Caco-2 (cell line): ENCODE data around the gene FBXO48. TPM values are rescaled to one million over a fixed set of nuclear protein-coding genes. Genes with fewer than 3 reads are reported as not detected.

ENCODE experiments used
- BruUV-seq: library from RNA; stranded (reverse); fragments of 400-500 nt; replicated peaks from 2 replicates; lab custom pipeline; 2021; lab: Mats Ljungman, UMichigan
- CTCF ChIA-PET: fragments of 300-600 bp; sonication (Branson Sonifier 250); formaldehyde crosslinking; loops from one replicate; lab custom pipeline; 2022; ENCODE audit warnings: antibody characterized with exemption; lab: Charles Lee
- POLR2A ChIA-PET: fragments of 300-600 bp; sonication (Branson Sonifier 250); formaldehyde crosslinking; loops from one replicate; lab custom pipeline; 2022; ENCODE audit warnings: antibody characterized with exemption; lab: Charles Lee
- DNase-seq, 2 experiments: peaks; one replicate each; pipeline versions ENCODE4 v3.0.0 to v3.0.0-alpha.2; 2020 to 2022
- H3K27me3 ChIP-seq: replicated peaks from 2 replicates; pipeline ENCODE4 v1.6.0; 2011; ENCODE audit warnings: low read length; ENCODE audit not compliant: control insufficient read depth, insufficient read depth
- H3K36me3 ChIP-seq: 2 replicates; pipeline ENCODE4 v1.5.1; 2011; ENCODE audit warnings: low read length; ENCODE audit not compliant: control insufficient read depth, insufficient read depth
- H3K4me1 ChIP-seq: fragments of 250-450 bp; sonication (Bioruptor Pico); 2 replicates; pipeline ENCODE4 v1.5.1; 2020; ENCODE audit warnings: mild to moderate bottlenecking
- H3K4me3 ChIP-seq: 2 replicates; pipeline ENCODE4 v1.5.1; 2011; ENCODE audit warnings: low read depth, mild to moderate bottlenecking, control low read depth, low read length
- H3K9me3 ChIP-seq: fragments of 250-450 bp; sonication (Bioruptor Pico); 2 replicates; pipeline ENCODE4 v1.5.1; 2020; ENCODE audit warnings: mild to moderate bottlenecking, moderate library complexity
- H3K27ac Mint-ChIP-seq: one replicate; pipeline ENCODE4 v1.8.0; 2022; ENCODE audit warnings: mixed read lengths; ENCODE audit not compliant: unreplicated experiment
- H3K27me3 Mint-ChIP-seq: one replicate; pipeline ENCODE4 v1.8.0; 2022; ENCODE audit warnings: mixed read lengths; ENCODE audit not compliant: insufficient read depth, unreplicated experiment
- H3K36me3 Mint-ChIP-seq: one replicate; pipeline ENCODE4 v1.8.0; 2022; ENCODE audit warnings: mild to moderate bottlenecking, mixed read lengths; ENCODE audit not compliant: insufficient read depth, unreplicated experiment
- H3K4me1 Mint-ChIP-seq: one replicate; pipeline ENCODE4 v1.8.0; 2022; ENCODE audit warnings: low read depth, mixed read lengths; ENCODE audit not compliant: unreplicated experiment
- H3K4me3 Mint-ChIP-seq: one replicate; pipeline ENCODE4 v1.8.0; 2022; ENCODE audit warnings: mild to moderate bottlenecking, moderate library complexity, mixed read lengths; ENCODE audit not compliant: unreplicated experiment
- H3K9me3 Mint-ChIP-seq: one replicate; pipeline ENCODE4 v1.8.0; 2022; ENCODE audit warnings: mixed read lengths; ENCODE audit not compliant: unreplicated experiment
- CTCF ChIP-seq, 2 experiments: fragments of 200-600 bp in 1 of 2; IDR thresholded peaks; 1 replicate in 1 of 2; 2 replicates in 1 of 2; pipeline versions ENCODE4 v1.5.1 to v1.8.0; 2011 to 2022; ENCODE audit warnings: antibody characterized with exemption in 1 of 2, control low read depth in 1 of 2, inconsistent platforms in 1 of 2, low read depth in 1 of 2, low read length in 1 of 2, mild to moderate bottlenecking in 1 of 2, moderate library complexity in 1 of 2; ENCODE audit not compliant: insufficient read depth in 1 of 2, severe bottlenecking in 1 of 2, unreplicated experiment in 1 of 2
- intact Hi-C: fragments of 100-400 bp; cut with micrococcal nuclease; formaldehyde crosslinking; loops from one replicate; pipeline ENCODE4 v1.10.0; 2022; ENCODE audit not compliant: unreplicated experiment
- total RNA-seq: library from RNA; stranded (reverse); gene quantifications from 2 replicates; pipeline ENCODE4 v1.2.3, GENCODE V29; 2022

Gene FBXO48
- total RNA-seq, 1 experiment from 2014 or later, result 1.2 TPM

GRCh38 chr2:68418855-68419254, 48.2 kb downstream of the FBXO48 start:
- H3K9me3 ChIP-seq, result no peaks in the 10 kb centered on the region
- no peak for DNase-seq
- Mint-ChIP-seq H3K4me3 (no peak overlapping the region), H3K27me3 (peaks cover 9% of the 10 kb centered on the region), H3K9me3 (no peaks in the 10 kb centered on the region), H3K36me3 (no peaks in the 10 kb centered on the region), H3K4me1 (no peaks in the 10 kb centered on the region), H3K27ac (no peak overlapping the region)
- no peak for TF ChIP-seq CTCF (IDR thresholded peaks at IDR 0.05; ENCODE audit: insufficient read depth in 1 of 2, low read depth in 1 of 2, low read length in 1 of 2, severe bottlenecking in 1 of 2, unreplicated experiment in 1 of 2)
- ChIA-PET CTCF (interaction anchor here (0.6 kb wide), 1 partner anchor 304 kb away, joined by 3 read pairs; no protein-coding TSS in a partner anchor), POLR2A (no interaction called here)
- intact Hi-C loops, result no loop called here
- H3K27me3 ChIP-seq, result no peaks in the 10 kb centered on the region; the same call in 1 of the 2 replicates
- no peak overlapping the region for H3K4me3 ChIP-seq
- no peaks in the 10 kb centered on the region for H3K36me3 ChIP-seq
- BruUV-seq, result no TSS peak
- H3K4me1 ChIP-seq, result no peaks in the 10 kb centered on the region

DNA sequence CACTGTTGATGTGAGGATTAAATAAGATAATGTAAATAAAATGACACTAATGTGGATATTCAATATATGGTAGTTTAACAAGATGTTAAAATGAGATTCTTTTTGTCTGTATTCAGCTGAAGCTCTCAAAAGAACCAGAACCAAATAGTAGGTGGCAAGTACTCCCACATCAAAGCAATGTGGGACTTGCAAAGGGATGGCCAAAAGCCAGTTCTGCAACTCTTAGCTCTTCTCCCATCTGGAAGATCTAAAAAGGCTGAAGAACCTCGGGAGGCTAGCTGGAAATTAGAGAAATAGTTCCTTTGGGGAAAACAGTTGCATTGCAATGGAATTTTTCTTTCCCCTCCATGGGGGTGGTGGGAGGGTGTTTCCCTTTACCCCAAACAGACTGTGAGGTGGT, 48.7 kb downstream of the FBXO48 start:
- ChIA-PET CTCF (interaction anchor here (0.6 kb wide), 1 partner anchor 304 kb away, joined by 3 read pairs; no protein-coding TSS in a partner anchor), POLR2A (no interaction called here)
- intact Hi-C loops, result no loop called here
- H3K9me3 Mint-ChIP-seq, result no peaks in the 10 kb centered on the region
- TF ChIP-seq CTCF (IDR thresholded peaks at IDR 0.05; ENCODE audit: insufficient read depth in 1 of 2, low read depth in 1 of 2, low read length in 1 of 2, severe bottlenecking in 1 of 2, unreplicated experiment in 1 of 2), result no peak
- H3K27me3 Mint-ChIP-seq, result peaks cover 11% of the 10 kb centered on the region
- Histone ChIP-seq H3K9me3 (no peaks in the 10 kb centered on the region), H3K36me3 (no peaks in the 10 kb centered on the region), H3K4me3 (no peak overlapping the region), H3K4me1 (no peaks in the 10 kb centered on the region), H3K27me3 (no peaks in the 10 kb centered on the region; the same call in 1 of the 2 replicates)
- H3K36me3 Mint-ChIP-seq, result no peaks in the 10 kb centered on the region
- DNase-seq, result no peak
- H3K4me3 Mint-ChIP-seq, result no peak overlapping the region
- H3K27ac Mint-ChIP-seq, result no peak overlapping the region
- no TSS peak for BruUV-seq
- H3K4me1 Mint-ChIP-seq, result no peaks in the 10 kb centered on the region

GRCh38 chr2:68417926-68418325, 49.2 kb downstream of the FBXO48 start:
- Histone ChIP-seq H3K27me3 (no peaks in the 10 kb centered on the region; the same call in 1 of the 2 replicates), H3K4me3 (no peak overlapping the region), H3K4me1 (no peaks in the 10 kb centered on the region), H3K36me3 (no peaks in the 10 kb centered on the region), H3K9me3 (no peaks in the 10 kb centered on the region)
- ChIA-PET POLR2A (no interaction called here), CTCF (no interaction called here)
- Mint-ChIP-seq H3K27me3 (peaks cover 13% of the 10 kb centered on the region), H3K36me3 (no peaks in the 10 kb centered on the region), H3K4me3 (no peak overlapping the region), H3K4me1 (no peaks in the 10 kb centered on the region), H3K27ac (no peak overlapping the region), H3K9me3 (no peaks in the 10 kb centered on the region)
- intact Hi-C loops, result no loop called here
- no peak for DNase-seq
- no TSS peak for BruUV-seq
- no peak for TF ChIP-seq CTCF (IDR thresholded peaks at IDR 0.05; ENCODE audit: insufficient read depth in 1 of 2, low read depth in 1 of 2, low read length in 1 of 2, severe bottlenecking in 1 of 2, unreplicated experiment in 1 of 2)
